ENCODE measurements around the gene DENND5A.
"Not testable (repeated sequence)": the region's sequence is repeated elsewhere in the genome, so short reads cannot be mapped to it uniquely, and the experiment has no call there.

- not testable (repeated sequence) for TF ChIP-seq CTCF (conservative IDR thresholded peaks at IDR 0.05; ENCODE audit: low read depth, low read length); EZH2 (IDR thresholded peaks at IDR 0.05; ENCODE audit: low read length, unreplicated experiment); EZH2phosphoT487 (IDR thresholded peaks at IDR 0.05; ENCODE audit: borderline replicate concordance, low read length)
Measured at GRCh38 chr11:9098455-9098854, 166.7 kb downstream of the DENND5A start.

All from PC-3 (cell line).